HG03097 (cell line): ENCODE results near the gene PCID2.
"Not testable (repeated sequence)": the region's sequence is repeated elsewhere in the genome, so short reads cannot be mapped to it uniquely, and the experiment has no call there.

Experiments
- ATAC-seq: cut with Tn5 transposase; IDR thresholded peaks from one replicate; pipeline ENCODE4 v1.9.1; 2021; ENCODE audit not compliant: unreplicated experiment, low FRiP score

PCID2 gene

GRCh38 chr13:113168211-113168610, 40.3 kb downstream of the PCID2 start:
- no peak for ATAC-seq

- no peak for ATAC-seq
Observed at GRCh38 chr13:113167575-113167974, 40.9 kb downstream of the PCID2 start.

GRCh38 chr13:113167155-113167554, 41.3 kb downstream of the PCID2 start:
- ATAC-seq, result no peak

- ATAC-seq, result no peak
Observed at GRCh38 chr13:113166681-113167080, 41.8 kb downstream of the PCID2 start.

GRCh38 chr13:113166266-113166665, 42.2 kb downstream of the PCID2 start:
- ATAC-seq, result no peak

- no peak for ATAC-seq
Observed at GRCh38 chr13:113164492-113164891, 44.0 kb downstream of the PCID2 start.

- no peak for ATAC-seq
Observed at GRCh38 chr13:113162783-113163685, 45.4 kb downstream of the PCID2 start.

GRCh38 chr13:113161975-113162374, 46.5 kb downstream of the PCID2 start:
- not testable (repeated sequence) for ATAC-seq

- no peak for ATAC-seq
Observed at GRCh38 chr13:113161433-113161832, 47.0 kb downstream of the PCID2 start.

- no peak for ATAC-seq
Observed at GRCh38 chr13:113160983-113161382, 47.5 kb downstream of the PCID2 start.

- no peak for ATAC-seq
Observed at GRCh38 chr13:113159701-113160100, 48.8 kb downstream of the PCID2 start.

- no peak for ATAC-seq
Observed at GRCh38 chr13:113158946-113159345, 49.5 kb downstream of the PCID2 start.

- no peak for ATAC-seq
Observed at GRCh38 chr13:113157929-113158747, 50.3 kb downstream of the PCID2 start, which contains the start of gene PROZ. TSS of gene PROZ (plus strand) at chr13:113158648. CDS start at chr13:113158661, 13 bp downstream.

GRCh38 chr13:113157206-113157928, 51.1 kb downstream of the PCID2 start:
- no peak for ATAC-seq

GRCh38 chr13:113155982-113156655, 52.4 kb downstream of the PCID2 start:
- ATAC-seq, result no peak

GRCh38 chr13:113155201-113155600, 53.3 kb downstream of the PCID2 start:
- no peak for ATAC-seq

GRCh38 chr13:113153810-113154748, 54.4 kb downstream of the PCID2 start:
- ATAC-seq, result no peak

- no peak for ATAC-seq
Observed at GRCh38 chr13:113152984-113153809, 55.3 kb downstream of the PCID2 start.
